Caco-2 (cell line): Measurements from ENCODE around the gene TPRG1L. TPM values are rescaled to one million over a fixed set of nuclear protein-coding genes. Genes with fewer than 3 reads are reported as not detected.

ENCODE experiments used
- BruUV-seq: library from RNA; stranded (reverse); fragments of 400-500 nt; replicated peaks from 2 replicates; lab custom pipeline; 2021; lab: Mats Ljungman, UMichigan
- CTCF ChIA-PET: fragments of 300-600 bp; sonication (Branson Sonifier 250); formaldehyde crosslinking; loops from one replicate; lab custom pipeline; 2022; ENCODE audit warnings: antibody characterized with exemption; lab: Charles Lee
- POLR2A ChIA-PET: fragments of 300-600 bp; sonication (Branson Sonifier 250); formaldehyde crosslinking; loops from one replicate; lab custom pipeline; 2022; ENCODE audit warnings: antibody characterized with exemption; lab: Charles Lee
- DNase-seq, 2 experiments: peaks; one replicate each; pipeline versions ENCODE4 v3.0.0 to v3.0.0-alpha.2; 2020 to 2022
- H3K27me3 ChIP-seq: replicated peaks from 2 replicates; pipeline ENCODE4 v1.6.0; 2011; ENCODE audit warnings: low read length; ENCODE audit not compliant: control insufficient read depth, insufficient read depth
- H3K36me3 ChIP-seq: 2 replicates; pipeline ENCODE4 v1.5.1; 2011; ENCODE audit warnings: low read length; ENCODE audit not compliant: control insufficient read depth, insufficient read depth
- H3K4me1 ChIP-seq: fragments of 250-450 bp; sonication (Bioruptor Pico); 2 replicates; pipeline ENCODE4 v1.5.1; 2020; ENCODE audit warnings: mild to moderate bottlenecking
- H3K4me3 ChIP-seq: 2 replicates; pipeline ENCODE4 v1.5.1; 2011; ENCODE audit warnings: low read depth, mild to moderate bottlenecking, control low read depth, low read length
- H3K9me3 ChIP-seq: fragments of 250-450 bp; sonication (Bioruptor Pico); 2 replicates; pipeline ENCODE4 v1.5.1; 2020; ENCODE audit warnings: mild to moderate bottlenecking, moderate library complexity
- H3K27ac Mint-ChIP-seq: one replicate; pipeline ENCODE4 v1.8.0; 2022; ENCODE audit warnings: mixed read lengths; ENCODE audit not compliant: unreplicated experiment
- H3K27me3 Mint-ChIP-seq: one replicate; pipeline ENCODE4 v1.8.0; 2022; ENCODE audit warnings: mixed read lengths; ENCODE audit not compliant: insufficient read depth, unreplicated experiment
- H3K36me3 Mint-ChIP-seq: one replicate; pipeline ENCODE4 v1.8.0; 2022; ENCODE audit warnings: mild to moderate bottlenecking, mixed read lengths; ENCODE audit not compliant: insufficient read depth, unreplicated experiment
- H3K4me1 Mint-ChIP-seq: one replicate; pipeline ENCODE4 v1.8.0; 2022; ENCODE audit warnings: low read depth, mixed read lengths; ENCODE audit not compliant: unreplicated experiment
- H3K4me3 Mint-ChIP-seq: one replicate; pipeline ENCODE4 v1.8.0; 2022; ENCODE audit warnings: mild to moderate bottlenecking, moderate library complexity, mixed read lengths; ENCODE audit not compliant: unreplicated experiment
- H3K9me3 Mint-ChIP-seq: one replicate; pipeline ENCODE4 v1.8.0; 2022; ENCODE audit warnings: mixed read lengths; ENCODE audit not compliant: unreplicated experiment
- intact Hi-C: fragments of 100-400 bp; cut with micrococcal nuclease; formaldehyde crosslinking; loops from one replicate; pipeline ENCODE4 v1.10.0; 2022; ENCODE audit not compliant: unreplicated experiment
- total RNA-seq: library from RNA; stranded (reverse); gene quantifications from 2 replicates; pipeline ENCODE4 v1.2.3, GENCODE V29; 2022
- TF ChIP-seq, protein P1 (sequence below), 2 experiments: fragments of 200-600 bp in 1 of 2; IDR thresholded peaks; 1 replicate in 1 of 2; 2 replicates in 1 of 2; pipeline versions ENCODE4 v1.5.1 to v1.8.0; 2011 to 2022; ENCODE audit warnings: antibody characterized with exemption in 1 of 2, control low read depth in 1 of 2, inconsistent platforms in 1 of 2, low read depth in 1 of 2, low read length in 1 of 2, mild to moderate bottlenecking in 1 of 2, moderate library complexity in 1 of 2; ENCODE audit not compliant: insufficient read depth in 1 of 2, severe bottlenecking in 1 of 2, unreplicated experiment in 1 of 2

The TPRG1L gene
- total RNA-seq, 1 experiment from 2014 or later: 43.9 TPM

DNA sequence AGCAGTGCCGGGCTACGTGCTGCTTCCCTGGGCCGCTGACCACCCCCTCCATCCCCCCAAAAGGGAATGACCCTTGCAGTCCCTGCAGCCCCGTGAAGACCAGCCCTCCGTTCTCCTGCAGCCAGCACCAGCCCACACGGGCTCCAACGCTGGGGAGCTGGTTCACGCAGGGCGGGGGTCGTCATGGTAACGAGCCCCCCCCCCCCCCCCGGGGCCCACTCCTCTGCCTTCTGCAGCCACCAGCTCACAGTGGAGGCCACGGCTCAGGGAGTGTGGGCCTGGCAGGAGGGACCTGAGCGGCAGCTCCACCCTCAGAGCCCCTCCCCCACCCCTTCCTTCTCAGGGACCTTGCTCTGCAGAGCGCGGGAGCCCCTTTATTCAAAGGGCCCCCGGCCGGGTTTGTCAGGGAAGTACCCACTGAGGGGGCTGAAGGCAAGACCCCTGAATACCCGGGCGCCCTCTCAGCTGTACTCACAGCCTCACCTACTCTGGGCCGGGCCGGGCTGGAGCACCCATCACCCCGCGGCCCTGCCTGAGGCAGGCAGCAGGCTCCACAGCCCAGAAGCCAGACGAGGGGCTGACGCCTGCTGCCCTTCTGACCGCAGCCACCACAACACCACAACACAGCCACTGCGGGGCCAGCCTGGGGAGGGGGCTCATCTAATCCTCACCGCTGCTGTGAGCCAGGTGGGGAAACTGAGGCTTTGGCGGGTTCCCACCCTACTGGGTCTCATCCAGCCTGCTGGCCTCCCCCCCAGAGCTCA lies 26.1 kb upstream of the TPRG1L start:
- H3K4me3 ChIP-seq: no peak overlapping the region
- no peaks in the 10 kb centered on the region for H3K27me3 Mint-ChIP-seq
- DNase-seq: no peak
- H3K9me3 Mint-ChIP-seq: no peaks in the 10 kb centered on the region
- no peak overlapping the region for H3K4me3 Mint-ChIP-seq
- intact Hi-C loops: no loop called here
- no peaks in the 10 kb centered on the region for H3K36me3 Mint-ChIP-seq
- no peaks in the 10 kb centered on the region for H3K4me1 Mint-ChIP-seq
- TF ChIP-seq, protein P1, sequence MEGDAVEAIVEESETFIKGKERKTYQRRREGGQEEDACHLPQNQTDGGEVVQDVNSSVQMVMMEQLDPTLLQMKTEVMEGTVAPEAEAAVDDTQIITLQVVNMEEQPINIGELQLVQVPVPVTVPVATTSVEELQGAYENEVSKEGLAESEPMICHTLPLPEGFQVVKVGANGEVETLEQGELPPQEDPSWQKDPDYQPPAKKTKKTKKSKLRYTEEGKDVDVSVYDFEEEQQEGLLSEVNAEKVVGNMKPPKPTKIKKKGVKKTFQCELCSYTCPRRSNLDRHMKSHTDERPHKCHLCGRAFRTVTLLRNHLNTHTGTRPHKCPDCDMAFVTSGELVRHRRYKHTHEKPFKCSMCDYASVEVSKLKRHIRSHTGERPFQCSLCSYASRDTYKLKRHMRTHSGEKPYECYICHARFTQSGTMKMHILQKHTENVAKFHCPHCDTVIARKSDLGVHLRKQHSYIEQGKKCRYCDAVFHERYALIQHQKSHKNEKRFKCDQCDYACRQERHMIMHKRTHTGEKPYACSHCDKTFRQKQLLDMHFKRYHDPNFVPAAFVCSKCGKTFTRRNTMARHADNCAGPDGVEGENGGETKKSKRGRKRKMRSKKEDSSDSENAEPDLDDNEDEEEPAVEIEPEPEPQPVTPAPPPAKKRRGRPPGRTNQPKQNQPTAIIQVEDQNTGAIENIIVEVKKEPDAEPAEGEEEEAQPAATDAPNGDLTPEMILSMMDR (IDR thresholded peaks at IDR 0.05; ENCODE audit: insufficient read depth in 1 of 2, low read depth in 1 of 2, low read length in 1 of 2, severe bottlenecking in 1 of 2, unreplicated experiment in 1 of 2): no peak
- no peaks in the 10 kb centered on the region for H3K9me3 ChIP-seq
- no TSS peak for BruUV-seq
- H3K27me3 ChIP-seq: no peaks in the 10 kb centered on the region
- POLR2A ChIA-PET: no interaction called here
- H3K27ac Mint-ChIP-seq: no peak overlapping the region
- CTCF ChIA-PET: no interaction called here
- no peaks in the 10 kb centered on the region for H3K4me1 ChIP-seq
- H3K36me3 ChIP-seq: no peaks in the 10 kb centered on the region

GRCh38 chr1:3599286-3599811 lies 25.5 kb upstream of the TPRG1L start:
- Histone ChIP-seq H3K9me3 (no peaks in the 10 kb centered on the region; the same call in 1 of the 2 replicates), H3K36me3 (no peaks in the 10 kb centered on the region), H3K4me1 (no peaks in the 10 kb centered on the region), H3K4me3 (no peak overlapping the region), H3K27me3 (no peaks in the 10 kb centered on the region)
- DNase-seq: no peak
- Mint-ChIP-seq H3K36me3 (no peaks in the 10 kb centered on the region), H3K9me3 (no peaks in the 10 kb centered on the region), H3K27ac (no peak overlapping the region), H3K27me3 (no peaks in the 10 kb centered on the region), H3K4me1 (no peaks in the 10 kb centered on the region), H3K4me3 (no peak overlapping the region)
- intact Hi-C loops: no loop called here
- ChIA-PET CTCF (no interaction called here), POLR2A (no interaction called here)
- BruUV-seq: no TSS peak
- TF ChIP-seq, protein P1 (IDR thresholded peaks at IDR 0.05; ENCODE audit: insufficient read depth in 1 of 2, low read depth in 1 of 2, low read length in 1 of 2, severe bottlenecking in 1 of 2, unreplicated experiment in 1 of 2): no peak

DNA sequence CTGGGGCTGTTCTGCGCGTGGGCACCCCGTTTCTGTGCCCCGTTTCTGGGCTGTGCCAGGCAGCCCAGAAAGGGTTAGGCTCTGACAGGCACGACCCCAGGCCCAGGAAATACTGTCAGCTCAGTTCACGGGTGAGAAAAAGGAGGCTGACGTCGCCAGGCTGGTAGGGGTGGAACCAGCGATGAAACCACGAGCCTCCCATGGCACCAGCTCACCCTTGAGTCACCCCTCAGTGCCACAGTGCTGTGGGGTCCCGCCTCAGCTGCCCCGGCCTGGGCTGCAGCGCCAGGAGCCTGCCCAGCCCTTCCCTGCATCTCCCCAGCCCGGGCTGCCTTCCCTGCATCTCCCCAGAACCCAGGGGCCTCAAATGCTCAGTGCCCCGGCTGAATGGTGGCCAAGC lies 25.0 kb upstream of the TPRG1L start:
- TF ChIP-seq, protein P1 (IDR thresholded peaks at IDR 0.05; ENCODE audit: insufficient read depth in 1 of 2, low read depth in 1 of 2, low read length in 1 of 2, severe bottlenecking in 1 of 2, unreplicated experiment in 1 of 2): no peak
- Mint-ChIP-seq H3K27ac (no peak overlapping the region), H3K27me3 (no peaks in the 10 kb centered on the region), H3K9me3 (no peaks in the 10 kb centered on the region), H3K36me3 (no peaks in the 10 kb centered on the region), H3K4me1 (no peaks in the 10 kb centered on the region), H3K4me3 (no peak overlapping the region)
- POLR2A ChIA-PET: no interaction called here
- no peaks in the 10 kb centered on the region for H3K36me3 ChIP-seq
- no peaks in the 10 kb centered on the region; the same call in 1 of the 2 replicates for H3K9me3 ChIP-seq
- CTCF ChIA-PET: no interaction called here
- H3K27me3 ChIP-seq: no peaks in the 10 kb centered on the region
- DNase-seq: no peak
- BruUV-seq: no TSS peak
- no peak overlapping the region for H3K4me3 ChIP-seq
- intact Hi-C loops: no loop called here
- H3K4me1 ChIP-seq: no peaks in the 10 kb centered on the region
